Spleen (tissue), 11 donors: ENCODE results near the gene SPPL2C. TPM values are rescaled to one million over a fixed set of nuclear protein-coding genes. Genes with fewer than 3 reads are reported as not detected.

Experiments used
- DNase-seq: peaks from one replicate; pipeline ENCODE4 v3.0.0-alpha.2; 2020
- H3K27ac ChIP-seq, 8 donors: fragments of 200-600 bp; sonication (generic) in 7 of 8; 1 replicate in 4 of 8; 2 replicates in 4 of 8; pipeline versions ENCODE4 v1.5.0 to v1.8.0; 2016 to 2021; ENCODE audit warnings: inconsistent platforms in 4 of 8, mild to moderate bottlenecking in 4 of 8, moderate library complexity in 1 of 8
- H3K27me3 ChIP-seq, 7 donors: fragments of 200-600 bp; sonication (generic) in 6 of 7; replicated peaks in 1 of 7; 1 replicate in 4 of 7; 2 replicates in 3 of 7; pipeline versions ENCODE4 v1.5.0 to v1.8.0; 2016 to 2021; ENCODE audit warnings: inconsistent platforms in 3 of 7, mild to moderate bottlenecking in 1 of 7
- H3K36me3 ChIP-seq, 6 donors: fragments of 200-600 bp; sonication (generic) in 5 of 6; 1 replicate in 4 of 6; 2 replicates in 2 of 6; pipeline versions ENCODE4 v1.5.0 to v1.8.0; 2016 to 2021; ENCODE audit warnings: inconsistent platforms in 2 of 6
- H3K4me1 ChIP-seq, 6 donors: fragments of 200-600 bp; sonication (generic) in 5 of 6; 1 replicate in 3 of 6; 2 replicates in 3 of 6; pipeline versions ENCODE4 v1.5.0 to v1.8.0; 2016 to 2021; ENCODE audit warnings: inconsistent platforms in 3 of 6
- H3K4me3 ChIP-seq, 8 donors: fragments of 200-600 bp; sonication (generic) in 7 of 8; 1 replicate in 4 of 8; 2 replicates in 4 of 8; pipeline versions ENCODE4 v1.5.0 to v1.8.0; 2016 to 2021; ENCODE audit warnings: inconsistent platforms in 4 of 8, mild to moderate bottlenecking in 4 of 8, moderate library complexity in 2 of 8
- H3K9me3 ChIP-seq, 8 donors: fragments of 200-600 bp; sonication (generic) in 7 of 8; 1 replicate in 4 of 8; 2 replicates in 4 of 8; pipeline versions ENCODE4 v1.5.0 to v1.8.0; 2016 to 2021; ENCODE audit warnings: inconsistent platforms in 4 of 8
- POLR2A ChIP-seq, 3 donors: fragments of 450-650 bp; IDR thresholded peaks; one replicate each; pipeline ENCODE4 v1.5.1; 2017; ENCODE audit warnings: antibody characterized with exemption in 3 of 3, mild to moderate bottlenecking in 1 of 3
- POLR2AphosphoS5 ChIP-seq, 3 donors: sonication (generic); formaldehyde crosslinking; IDR thresholded peaks; one replicate each; pipeline ENCODE4 v1.5.1; 2017; ENCODE audit warnings: antibody characterized with exemption in 3 of 3
- WGBS, 5 donors: extraction: QIAGEN DNeasy Blood & Tissue Kit in 3 of 5; methylation state at CpG; one replicate each; pipeline versions ENCODE4 v1.1.5 to v1.1.7; 2013 to 2018; 5-methylcytosine and 5-hydroxymethylcytosine counted together
- intact Hi-C: fragments of 100-400 bp; cut with DNase I; formaldehyde crosslinking; loops from one replicate; pipeline ENCODE4 v1.15.0; 2023; ENCODE audit warnings: low total_unique reads
- polyA plus RNA-seq, 3 donors: library from polyadenylated mRNA; stranded (reverse); fragments of 200-250 nt; gene quantifications; one replicate each; pipeline ENCODE4 v1.2.1, GENCODE V29; 2013
- total RNA-seq, 7 donors: library from RNA; depleted of rRNA in 3 of 7; stranded (reverse); fragments of >200 nt in 3 of 7; fragmentation: NEBNext Ultra II Directional in 4 of 7; extraction: Animal tissue kit (Norgen Biotek cat#: 25700) in 4 of 7; gene quantifications; one replicate each; pipeline versions ENCODE4 v1.1.0 to v1.2.1, GENCODE V29; 2016 to 2021
- TF ChIP-seq, protein P1 (sequence below), 11 experiments: fragments of 200-600 bp in 7 of 11; fragments of 450-650 bp in 4 of 11; sonication (generic) in 4 of 11; IDR thresholded peaks in 8 of 11; conservative IDR thresholded peaks in 3 of 11; 1 replicate in 7 of 11; 2 replicates in 4 of 11; pipeline versions ENCODE4 v1.4.0 to v1.8.0; 2016 to 2021; ENCODE audit warnings: antibody characterized with exemption in 11 of 11, inconsistent platforms in 4 of 11, mild to moderate bottlenecking in 1 of 11
- donor health status: healthy with polysubstance abuse.
- donor health status: DM: no; HTN: no; CAD: no; lungs with moderate emphysema.
- donor health status: DM: no; HTN: no; CAD: no.
- donor health status: Bipolar disorder and iron deficiency.
- donor health status: healthy.
- donor health status: DM: no; HTN: no; CAD: no.
- donor health status: DM: yes; HTN: yes; CAD: no.

The SPPL2C gene
- total and polyA plus RNA-seq, 10 donors: not detected

DNA sequence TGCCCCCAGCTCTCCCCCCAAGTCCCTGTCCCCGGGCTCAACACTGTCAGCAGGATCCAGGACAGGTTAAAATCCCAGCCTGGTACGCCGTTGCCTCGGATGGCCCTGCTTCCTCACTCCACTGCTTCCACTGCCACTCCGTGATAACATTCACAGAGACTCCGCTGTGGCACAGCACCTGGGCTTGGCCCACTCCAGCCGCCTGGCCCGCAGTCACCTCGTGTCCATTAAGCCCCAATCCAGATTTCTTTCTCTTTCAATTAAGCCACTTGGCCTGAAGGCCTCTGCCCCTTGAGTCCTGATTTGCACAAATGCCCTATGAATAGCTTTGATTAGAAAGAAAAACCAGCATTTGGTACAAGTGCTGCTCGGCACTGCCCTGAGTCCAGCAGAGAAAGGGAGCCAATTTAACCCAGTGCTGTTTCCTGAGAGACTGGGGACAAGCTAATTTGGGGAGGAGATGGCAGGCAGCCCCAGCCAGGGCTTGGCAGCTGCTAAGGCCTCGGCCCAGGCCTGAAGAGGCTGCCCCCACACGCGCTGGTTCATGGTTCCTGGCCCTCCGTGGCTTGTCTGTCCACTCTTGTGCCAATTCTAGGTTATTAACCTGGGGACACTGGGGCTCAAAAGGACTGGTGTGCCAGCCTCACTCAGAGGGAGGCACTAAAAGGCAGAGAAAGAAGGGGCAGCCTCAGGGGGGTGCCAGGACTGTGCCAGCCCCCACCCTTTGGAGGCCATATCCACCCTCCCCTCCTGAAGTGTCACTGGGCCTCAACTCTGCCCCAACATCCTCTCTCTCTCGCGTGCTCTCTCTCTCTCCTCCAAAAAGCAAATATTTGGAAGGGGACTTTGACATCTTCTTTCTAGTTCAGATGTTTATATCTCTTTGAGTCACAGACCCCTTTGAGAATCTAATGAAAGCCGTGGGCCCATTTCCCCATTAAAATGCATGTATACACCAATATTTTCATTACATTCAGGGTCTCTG, 29.8 kb upstream of the SPPL2C start:
- TF ChIP-seq, protein P1, sequence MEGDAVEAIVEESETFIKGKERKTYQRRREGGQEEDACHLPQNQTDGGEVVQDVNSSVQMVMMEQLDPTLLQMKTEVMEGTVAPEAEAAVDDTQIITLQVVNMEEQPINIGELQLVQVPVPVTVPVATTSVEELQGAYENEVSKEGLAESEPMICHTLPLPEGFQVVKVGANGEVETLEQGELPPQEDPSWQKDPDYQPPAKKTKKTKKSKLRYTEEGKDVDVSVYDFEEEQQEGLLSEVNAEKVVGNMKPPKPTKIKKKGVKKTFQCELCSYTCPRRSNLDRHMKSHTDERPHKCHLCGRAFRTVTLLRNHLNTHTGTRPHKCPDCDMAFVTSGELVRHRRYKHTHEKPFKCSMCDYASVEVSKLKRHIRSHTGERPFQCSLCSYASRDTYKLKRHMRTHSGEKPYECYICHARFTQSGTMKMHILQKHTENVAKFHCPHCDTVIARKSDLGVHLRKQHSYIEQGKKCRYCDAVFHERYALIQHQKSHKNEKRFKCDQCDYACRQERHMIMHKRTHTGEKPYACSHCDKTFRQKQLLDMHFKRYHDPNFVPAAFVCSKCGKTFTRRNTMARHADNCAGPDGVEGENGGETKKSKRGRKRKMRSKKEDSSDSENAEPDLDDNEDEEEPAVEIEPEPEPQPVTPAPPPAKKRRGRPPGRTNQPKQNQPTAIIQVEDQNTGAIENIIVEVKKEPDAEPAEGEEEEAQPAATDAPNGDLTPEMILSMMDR (IDR thresholded peaks at IDR 0.05 in 8 of 11, conservative IDR thresholded peaks at IDR 0.05 in 3 of 11): no peak
- TF ChIP-seq POLR2AphosphoS5 (IDR thresholded peaks at IDR 0.05) (no peak), POLR2A (IDR thresholded peaks at IDR 0.05) (no peak)
- Histone ChIP-seq H3K27ac (no peak overlapping the region), H3K4me3 (no peak overlapping the region), H3K27me3 (peaks cover 0 to 29% (median 7%) of the 10 kb centered on the region in 7 donors), H3K36me3 (no peaks in the 10 kb centered on the region), H3K9me3 (no peaks in the 10 kb centered on the region), H3K4me1 (no peaks in the 10 kb centered on the region)
- DNase-seq: no peak
- intact Hi-C loops: no loop called here
- 83 to 89% (median 86%) methylated on average over 14 to 17 of the region's 17 CpGs for WGBS, 5 donors

DNA sequence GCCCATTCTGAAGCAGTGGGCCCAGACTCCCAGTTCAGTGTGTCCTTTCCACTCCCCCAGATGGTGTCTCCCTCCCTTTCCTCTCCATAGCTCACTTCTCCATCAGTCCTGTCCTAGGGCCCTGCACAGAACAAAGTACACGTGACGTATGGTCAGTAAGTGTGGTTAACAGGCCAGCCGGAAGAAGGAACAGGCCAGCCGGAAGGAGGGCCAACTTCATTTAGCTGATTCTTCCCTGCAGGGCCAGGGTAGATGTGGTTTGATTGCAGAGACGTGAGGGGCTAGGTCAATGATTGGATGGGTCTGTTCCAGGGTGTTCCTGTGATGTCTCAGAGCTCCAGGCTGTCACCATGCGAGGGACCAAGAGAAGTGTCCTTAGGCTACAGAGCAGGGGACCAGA, 28.9 kb upstream of the SPPL2C start:
- Histone ChIP-seq H3K9me3 (no peaks in the 10 kb centered on the region), H3K4me3 (no peak overlapping the region), H3K4me1 (no peaks in the 10 kb centered on the region), H3K27ac (no peak overlapping the region), H3K27me3 (peaks cover 0 to 28% (median 7%) of the 10 kb centered on the region in 7 donors), H3K36me3 (no peaks in the 10 kb centered on the region)
- intact Hi-C loops: no loop called here
- DNase-seq: no peak
- WGBS, 5 donors: 81 to 88% (median 86%) methylated on average over 6 of the region's 6 CpGs
- TF ChIP-seq POLR2A (IDR thresholded peaks at IDR 0.05): no peak
- TF ChIP-seq, protein P1 (IDR thresholded peaks at IDR 0.05 in 8 of 11, conservative IDR thresholded peaks at IDR 0.05 in 3 of 11): no peak
- no peak for TF ChIP-seq POLR2AphosphoS5 (IDR thresholded peaks at IDR 0.05)

DNA sequence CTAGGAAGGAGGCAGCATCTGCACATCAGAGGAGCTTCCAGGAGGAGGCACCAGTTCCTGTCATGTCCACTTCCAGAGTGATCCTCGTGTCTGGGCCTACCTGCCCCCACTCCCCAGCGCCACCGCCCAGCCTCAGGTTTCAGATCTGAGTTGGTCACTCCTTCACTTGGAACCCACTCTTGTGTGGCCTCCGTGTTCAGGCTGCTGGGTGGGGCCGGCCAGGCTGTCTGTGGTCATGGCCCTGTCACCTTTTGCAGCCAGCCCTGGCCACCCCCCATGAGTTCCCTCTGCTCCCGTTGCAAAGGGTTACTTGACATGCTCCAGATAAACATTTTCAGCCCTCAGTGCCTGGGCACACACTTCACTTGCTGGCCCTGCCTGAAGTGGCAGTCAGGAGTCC, 26.6 kb upstream of the SPPL2C start:
- no peak for DNase-seq
- intact Hi-C loops: no loop called here
- WGBS, 5 donors: 37 to 78% (median 72%) methylated on average over 4 to 6 of the region's 6 CpGs

More for the DNA sequence above, 26.6 kb upstream of the SPPL2C start:
- H3K36me3 ChIP-seq: no peaks in the 10 kb centered on the region
- no peaks in the 10 kb centered on the region for H3K9me3 ChIP-seq
- no peak overlapping the region for H3K27ac ChIP-seq
- H3K27me3 ChIP-seq: peaks cover 0 to 23% (median 6%) of the 10 kb centered on the region in 7 donors
- no peaks in the 10 kb centered on the region for H3K4me1 ChIP-seq
- no peak overlapping the region for H3K4me3 ChIP-seq
- TF ChIP-seq POLR2A (IDR thresholded peaks at IDR 0.05) (no peak), POLR2AphosphoS5 (IDR thresholded peaks at IDR 0.05) (no peak)
- TF ChIP-seq, protein P1 (IDR thresholded peaks at IDR 0.05 in 8 of 11, conservative IDR thresholded peaks at IDR 0.05 in 3 of 11): no peak
